Measurements from ENCODE around the gene ERC2.

The ERC2 gene

DNA sequence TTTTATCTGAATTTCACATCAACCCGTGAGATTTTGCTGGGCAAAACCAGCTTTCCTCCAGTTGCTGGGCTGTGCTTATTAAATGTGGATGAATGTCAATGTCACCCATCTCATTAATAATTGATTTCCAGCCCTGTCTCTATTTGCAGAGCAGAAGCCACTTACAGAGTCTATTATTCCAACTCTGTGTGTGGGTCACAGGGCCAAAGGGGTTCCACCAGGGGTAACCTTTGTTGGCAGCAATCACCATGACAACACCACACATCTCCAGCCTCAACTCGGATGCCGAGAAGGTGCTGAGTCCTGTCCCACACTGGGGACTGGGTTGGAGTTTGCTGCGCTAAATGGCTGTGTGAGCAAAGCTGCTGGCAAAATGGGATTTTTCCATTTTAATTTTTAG is 930.1 kb downstream of the ERC2 start:
- no peak overlapping the region for H3K4me3 Mint-ChIP-seq
- no peak for DNase-seq
- H3K9me3 Mint-ChIP-seq = no peaks in the 10 kb centered on the region
- no peak overlapping the region for H3K27ac Mint-ChIP-seq
- no peaks in the 10 kb centered on the region for H3K27me3 Mint-ChIP-seq
- no peak for ATAC-seq
- no peaks in the 10 kb centered on the region for H3K4me1 Mint-ChIP-seq
- no peaks in the 10 kb centered on the region for H3K36me3 Mint-ChIP-seq (ENCODE audit: low read depth)

DNA sequence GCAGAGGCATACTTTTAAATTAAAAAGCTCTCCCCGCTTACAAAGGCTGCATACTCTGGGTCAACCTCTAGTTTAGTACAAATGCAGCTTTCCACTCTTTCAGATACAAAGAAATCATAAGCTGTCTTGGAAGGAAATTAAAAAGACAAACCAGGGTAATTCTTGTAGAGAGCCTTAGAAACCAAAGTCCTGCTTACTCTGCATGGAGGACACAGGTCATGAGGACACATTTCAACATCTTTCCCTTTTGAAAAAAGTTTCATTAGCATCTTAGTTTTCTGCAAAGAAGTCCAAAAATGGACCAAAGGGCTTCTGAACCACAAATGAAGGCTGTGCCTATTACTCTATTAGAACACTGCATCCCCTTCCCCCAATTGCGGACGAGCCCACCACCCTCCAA is 930.7 kb downstream of the ERC2 start:
- Mint-ChIP-seq H3K9me3 (no peaks in the 10 kb centered on the region), H3K27me3 (no peaks in the 10 kb centered on the region), H3K4me3 (no peak overlapping the region), H3K4me1 (no peaks in the 10 kb centered on the region), H3K36me3 (ENCODE audit: low read depth) (no peaks in the 10 kb centered on the region), H3K27ac (no peak overlapping the region)
- ATAC-seq = no peak
- DNase-seq = no peak

DNA sequence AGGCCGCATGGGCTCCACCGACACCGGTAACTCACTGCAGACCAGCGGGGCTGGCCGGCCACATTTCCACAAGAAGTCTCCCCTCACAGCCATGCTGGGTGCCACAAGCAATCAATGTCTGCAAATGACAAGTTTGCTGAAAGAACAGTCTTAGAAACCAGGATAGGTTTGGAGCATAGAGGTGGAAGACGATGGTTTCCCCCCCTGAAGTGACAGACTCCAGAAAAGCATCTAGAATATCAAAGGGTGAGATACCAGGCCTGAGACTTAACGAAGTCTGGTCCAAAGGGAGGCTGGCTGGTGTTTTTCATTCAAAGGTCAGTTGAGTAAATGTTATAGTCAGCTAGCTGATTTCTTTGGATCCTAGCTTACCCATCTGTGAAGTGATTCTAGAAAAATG is 931.1 kb downstream of the ERC2 start:
- Mint-ChIP-seq H3K4me3 (no peak overlapping the region), H3K36me3 (ENCODE audit: low read depth) (no peaks in the 10 kb centered on the region), H3K9me3 (no peaks in the 10 kb centered on the region), H3K27ac (no peak overlapping the region), H3K4me1 (no peaks in the 10 kb centered on the region), H3K27me3 (no peaks in the 10 kb centered on the region)
- no peak for ATAC-seq
- DNase-seq = no peak

DNA sequence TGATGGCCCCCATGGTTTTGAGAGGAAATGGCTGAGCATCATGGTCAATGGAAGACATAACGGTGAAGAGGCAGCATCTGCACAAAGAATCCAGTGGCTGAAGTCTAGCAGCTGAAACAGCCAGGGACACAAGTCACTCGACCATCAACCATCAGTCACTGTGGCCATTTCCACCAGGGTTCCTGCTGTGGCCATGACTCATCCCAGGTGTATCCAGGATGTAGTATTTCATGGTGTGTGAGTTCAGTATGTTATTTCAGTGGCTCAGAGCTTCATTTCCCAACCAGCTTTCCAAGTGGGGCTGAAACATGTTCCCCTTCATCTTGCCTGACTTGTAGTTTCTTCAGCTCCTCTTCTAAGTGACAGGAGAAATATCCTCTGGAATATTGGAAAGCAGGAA is 933.4 kb downstream of the ERC2 start:
- Mint-ChIP-seq H3K4me1 (no peaks in the 10 kb centered on the region), H3K36me3 (ENCODE audit: low read depth) (no peaks in the 10 kb centered on the region), H3K27ac (no peak overlapping the region), H3K9me3 (no peaks in the 10 kb centered on the region), H3K4me3 (no peak overlapping the region), H3K27me3 (no peaks in the 10 kb centered on the region)
- ATAC-seq = no peak
- no peak for DNase-seq

DNA sequence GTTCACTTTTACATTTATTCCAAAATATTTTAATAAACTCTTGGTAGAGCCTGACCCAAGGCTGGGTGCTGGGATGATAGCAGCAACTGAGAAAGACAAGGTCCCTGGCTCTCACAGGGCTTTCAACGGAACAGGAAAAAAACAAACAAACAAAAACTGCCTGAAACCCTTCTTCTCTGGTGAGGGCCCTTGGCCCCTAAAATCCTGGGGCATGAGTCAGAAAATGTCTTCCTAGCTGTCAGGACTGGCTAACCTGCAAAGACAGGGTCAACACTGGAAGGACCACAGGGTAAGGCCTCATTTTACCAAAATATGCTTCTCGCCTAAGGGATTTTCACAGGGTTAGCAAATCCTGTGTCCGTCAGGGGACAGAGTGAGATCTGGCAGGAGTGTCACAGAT is 935.5 kb downstream of the ERC2 start:
- Mint-ChIP-seq H3K4me3 (no peak overlapping the region), H3K27me3 (no peaks in the 10 kb centered on the region), H3K9me3 (no peaks in the 10 kb centered on the region), H3K4me1 (no peaks in the 10 kb centered on the region), H3K36me3 (ENCODE audit: low read depth) (no peaks in the 10 kb centered on the region), H3K27ac (no peak overlapping the region)
- ATAC-seq (no peak), DNase-seq (no peak)

DNA sequence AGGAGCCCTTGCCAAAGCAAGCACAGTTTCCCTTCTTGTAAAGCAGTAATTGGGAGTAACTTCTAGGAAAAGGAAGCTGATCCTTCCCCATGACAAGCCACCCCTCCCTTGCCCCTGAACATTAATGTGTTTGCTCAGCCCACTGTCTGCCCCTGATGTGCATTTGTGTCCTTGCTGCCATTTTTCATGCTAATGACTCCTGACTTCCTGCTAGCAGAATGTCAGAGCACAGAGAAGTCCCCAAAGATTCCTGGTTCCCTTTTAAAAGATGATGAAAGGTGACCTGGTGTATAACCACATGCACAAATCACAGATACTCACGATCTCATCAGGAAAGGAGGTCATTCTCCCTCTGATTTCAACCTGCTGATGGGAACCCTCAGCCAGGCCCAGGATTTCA is 936.9 kb downstream of the ERC2 start:
- Mint-ChIP-seq H3K27ac (no peak overlapping the region), H3K27me3 (no peaks in the 10 kb centered on the region), H3K4me1 (no peaks in the 10 kb centered on the region), H3K4me3 (no peak overlapping the region), H3K9me3 (no peaks in the 10 kb centered on the region), H3K36me3 (ENCODE audit: low read depth) (no peaks in the 10 kb centered on the region)
- ATAC-seq (no peak), DNase-seq (no peak)

DNA sequence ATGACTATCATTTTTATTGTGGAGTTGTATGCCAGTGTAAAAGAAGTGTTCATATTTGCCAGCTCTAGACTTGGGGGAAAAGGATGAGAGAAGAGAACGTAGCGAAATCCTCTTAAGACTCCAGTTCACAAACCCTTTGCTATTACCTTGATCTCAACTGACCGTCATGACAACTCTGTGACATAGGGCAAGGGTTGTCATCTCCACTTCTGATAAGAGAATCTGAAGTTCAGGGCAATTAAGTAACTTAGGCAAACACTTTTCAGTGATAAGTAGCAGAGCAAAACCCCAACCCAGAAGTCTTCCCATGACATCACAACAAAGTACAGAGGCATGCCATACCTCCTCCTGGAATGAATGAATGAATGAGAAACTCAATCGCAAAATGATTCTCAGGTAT is 940.9 kb downstream of the ERC2 start:
- Mint-ChIP-seq H3K36me3 (ENCODE audit: low read depth) (no peaks in the 10 kb centered on the region), H3K4me3 (no peak overlapping the region), H3K4me1 (no peaks in the 10 kb centered on the region), H3K9me3 (no peaks in the 10 kb centered on the region), H3K27me3 (no peaks in the 10 kb centered on the region), H3K27ac (no peak overlapping the region)
- DNase-seq (no peak), ATAC-seq (no peak)

DNA sequence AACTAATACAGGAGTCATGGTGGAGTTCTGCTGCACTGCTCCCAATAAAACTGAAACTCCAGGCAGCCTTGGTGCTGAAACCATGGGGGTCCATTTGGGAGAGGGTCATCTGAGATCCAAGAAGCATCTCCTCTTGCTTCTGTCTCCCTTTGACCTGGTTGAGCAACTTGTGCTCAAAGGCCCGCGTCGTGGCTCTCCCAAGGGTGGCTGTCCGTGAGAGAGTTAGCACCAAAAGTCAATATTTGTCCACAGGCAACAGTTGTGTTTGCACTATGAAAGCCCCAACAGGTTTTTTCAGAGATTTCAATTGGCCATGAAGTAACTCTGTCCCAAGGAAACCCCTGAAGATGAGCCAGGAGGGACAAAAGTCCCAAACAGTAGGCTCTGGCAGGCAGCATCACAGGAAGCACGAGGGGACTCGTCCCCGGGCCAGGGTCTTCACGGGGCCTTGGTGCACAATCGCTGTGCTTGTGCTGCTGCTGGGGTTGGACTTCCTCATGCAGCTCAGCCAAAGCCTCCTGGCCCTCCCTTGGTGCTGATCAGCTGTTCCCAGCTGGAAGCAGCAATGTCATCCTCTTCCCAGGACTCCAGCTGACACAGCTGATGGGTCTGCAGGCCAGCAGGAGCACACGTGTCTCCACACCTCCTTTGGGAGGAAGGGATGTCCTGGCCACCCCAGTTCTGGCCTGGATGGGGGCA is 941.8 kb downstream of the ERC2 start:
- Mint-ChIP-seq H3K27me3 (no peaks in the 10 kb centered on the region), H3K9me3 (no peaks in the 10 kb centered on the region), H3K36me3 (ENCODE audit: low read depth) (no peaks in the 10 kb centered on the region), H3K27ac (no peak overlapping the region), H3K4me3 (no peak overlapping the region), H3K4me1 (no peaks in the 10 kb centered on the region)
- ATAC-seq (no peak), DNase-seq (no peak)

DNA sequence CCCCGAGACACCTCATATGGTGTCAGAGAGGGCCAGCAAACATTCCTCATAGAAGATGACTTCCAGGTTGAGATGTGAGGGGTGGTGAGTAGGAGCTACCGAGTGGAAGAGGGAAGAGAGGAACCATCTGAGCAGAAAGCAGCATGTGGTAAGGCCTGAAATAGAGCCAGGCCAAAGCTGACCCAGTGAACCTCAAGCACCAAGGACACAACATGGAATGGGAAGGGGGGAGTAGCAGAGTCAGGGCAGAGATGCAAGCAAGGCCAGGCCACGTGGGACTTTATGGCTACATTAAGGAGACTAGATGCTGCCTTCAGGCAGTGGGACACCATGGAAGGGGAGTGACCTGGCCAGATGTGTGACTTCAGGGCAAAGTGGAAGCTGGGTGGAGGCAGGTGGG is 942.8 kb downstream of the ERC2 start:
- ATAC-seq (no peak), DNase-seq (no peak)
- no peaks in the 10 kb centered on the region for H3K4me1 Mint-ChIP-seq
- no peak overlapping the region for H3K27ac Mint-ChIP-seq
- H3K36me3 Mint-ChIP-seq (ENCODE audit: low read depth) = no peaks in the 10 kb centered on the region
- no peaks in the 10 kb centered on the region for H3K9me3 Mint-ChIP-seq
- no peak overlapping the region for H3K4me3 Mint-ChIP-seq
- no peaks in the 10 kb centered on the region for H3K27me3 Mint-ChIP-seq

DNA sequence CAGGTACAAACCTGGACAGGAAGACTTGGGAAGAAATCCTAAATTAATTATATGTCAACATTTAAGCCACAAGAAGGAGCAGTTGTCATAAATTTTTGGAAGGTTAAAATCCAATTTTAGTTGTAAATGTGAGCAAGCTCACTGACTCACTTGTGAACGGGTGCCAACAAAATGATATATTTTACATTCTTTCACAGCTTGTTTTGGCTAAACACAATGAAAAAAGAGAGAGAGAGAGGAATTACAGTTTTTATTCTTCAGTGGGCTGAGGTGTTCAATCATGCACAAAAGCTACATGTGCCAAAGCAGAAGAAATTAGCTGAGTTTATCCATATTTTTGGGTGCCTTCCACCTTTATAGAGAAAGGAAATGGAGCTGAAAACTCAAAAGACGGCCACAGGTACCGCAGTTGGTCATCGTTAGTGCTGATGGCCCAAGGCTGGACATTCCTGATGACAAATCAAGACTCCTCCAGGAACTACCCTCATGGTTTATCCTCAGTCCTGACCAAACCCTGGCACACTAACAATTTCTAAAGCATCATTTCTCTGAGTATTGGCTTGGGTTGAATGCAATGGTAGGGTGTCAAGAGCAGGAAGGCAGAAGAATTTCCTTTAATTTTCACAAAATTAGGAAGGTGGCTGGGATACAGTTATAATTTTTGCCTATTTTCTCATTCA is 943.6 kb downstream of the ERC2 start:
- Mint-ChIP-seq H3K27me3 (no peaks in the 10 kb centered on the region), H3K27ac (no peak overlapping the region), H3K36me3 (ENCODE audit: low read depth) (no peaks in the 10 kb centered on the region), H3K9me3 (no peaks in the 10 kb centered on the region), H3K4me3 (no peak overlapping the region), H3K4me1 (no peaks in the 10 kb centered on the region)
- DNase-seq = no peak
- ATAC-seq = no peak

DNA sequence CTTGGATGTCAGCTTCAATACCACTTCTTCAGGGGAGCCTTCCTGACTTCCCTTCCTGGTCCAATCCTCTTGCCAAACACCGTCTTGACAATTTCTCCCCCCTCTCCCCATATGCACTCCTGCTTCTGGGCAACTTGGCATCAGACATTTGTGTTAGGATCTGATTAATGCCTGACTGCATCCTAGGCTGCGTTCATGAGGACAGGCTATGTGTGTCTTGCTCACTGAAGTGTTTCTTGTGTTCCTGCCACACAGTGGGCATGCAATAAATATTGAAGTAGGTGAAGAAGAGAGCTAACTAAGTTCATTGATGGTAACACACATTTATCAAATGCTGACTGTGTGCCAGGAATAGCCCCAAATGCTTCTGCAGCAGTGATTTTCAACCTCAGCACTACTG is 944.8 kb downstream of the ERC2 start:
- Mint-ChIP-seq H3K4me3 (no peak overlapping the region), H3K27ac (no peak overlapping the region), H3K36me3 (ENCODE audit: low read depth) (no peaks in the 10 kb centered on the region), H3K4me1 (no peaks in the 10 kb centered on the region), H3K9me3 (no peaks in the 10 kb centered on the region), H3K27me3 (no peaks in the 10 kb centered on the region)
- ATAC-seq = no peak
- DNase-seq = no peak

DNA sequence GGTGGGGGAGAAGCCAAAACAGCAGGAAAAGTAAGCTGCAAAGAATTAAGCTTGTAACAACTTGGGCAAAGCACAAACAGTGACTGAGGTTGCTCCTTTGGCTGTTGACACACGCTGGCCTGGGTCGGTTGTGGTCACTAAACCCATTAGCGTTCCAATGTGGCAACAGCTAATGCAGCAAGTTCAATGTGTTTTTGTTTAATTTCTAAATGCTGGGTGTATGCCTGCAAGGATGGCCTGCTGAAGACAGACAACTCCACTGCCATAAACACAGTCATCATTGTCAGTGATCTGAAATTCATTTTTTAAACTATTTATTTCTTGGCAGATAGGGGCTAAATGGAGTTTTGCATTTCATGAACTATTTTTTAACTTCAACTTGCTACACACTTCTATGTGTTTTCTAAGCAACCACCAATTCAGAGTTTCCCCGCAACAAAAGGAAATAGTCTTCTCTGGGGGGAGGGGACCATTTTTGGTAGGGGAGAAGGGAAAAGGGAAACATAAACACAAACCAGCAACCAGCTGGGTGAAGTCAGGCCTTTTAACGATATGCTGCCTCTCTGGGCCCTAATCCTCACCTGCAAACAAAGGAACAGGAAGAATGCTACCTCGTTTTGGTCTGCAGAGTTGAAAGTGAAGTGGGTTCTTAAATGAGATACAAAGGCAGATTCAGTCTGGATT is 946.4 kb downstream of the ERC2 start:
- Mint-ChIP-seq H3K27me3 (no peaks in the 10 kb centered on the region), H3K36me3 (ENCODE audit: low read depth) (no peaks in the 10 kb centered on the region), H3K4me1 (no peaks in the 10 kb centered on the region), H3K4me3 (no peak overlapping the region), H3K9me3 (no peaks in the 10 kb centered on the region), H3K27ac (no peak overlapping the region)
- DNase-seq = no peak
- ATAC-seq = no peak

DNA sequence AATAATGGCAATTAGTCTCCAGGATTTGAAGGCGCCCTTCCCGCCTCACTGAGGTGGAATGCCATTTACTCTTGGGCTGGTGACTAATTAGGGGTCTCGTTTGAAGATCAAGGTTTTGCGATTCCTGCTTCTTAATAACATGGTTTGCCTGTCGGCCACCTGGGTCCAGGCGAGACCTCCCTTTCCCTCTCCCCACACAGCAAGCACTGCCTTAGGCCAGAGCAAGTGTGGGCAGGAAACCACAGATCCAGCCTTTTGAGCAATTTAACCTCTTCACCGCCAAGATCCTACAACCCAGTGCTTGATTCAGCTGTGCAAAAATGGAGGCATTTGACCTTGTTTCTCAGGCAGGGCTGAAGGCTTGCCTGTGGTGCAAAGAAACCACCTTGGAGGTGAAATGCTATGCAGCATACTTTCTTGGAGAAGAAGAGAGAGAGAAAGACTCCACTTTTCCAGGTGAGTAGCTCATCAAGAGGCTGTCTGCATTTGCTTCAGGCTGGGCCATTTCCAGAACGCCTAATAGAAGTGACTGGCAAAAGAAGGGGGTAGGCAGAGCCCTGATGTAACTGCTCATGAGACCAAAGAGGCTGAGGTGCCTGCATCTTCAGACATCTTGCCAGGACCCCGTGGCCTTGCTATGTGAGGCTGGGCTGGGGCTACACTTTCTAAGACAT is 947.1 kb downstream of the ERC2 start:
- DNase-seq = no peak
- H3K36me3 Mint-ChIP-seq (ENCODE audit: low read depth) = no peaks in the 10 kb centered on the region

DNA sequence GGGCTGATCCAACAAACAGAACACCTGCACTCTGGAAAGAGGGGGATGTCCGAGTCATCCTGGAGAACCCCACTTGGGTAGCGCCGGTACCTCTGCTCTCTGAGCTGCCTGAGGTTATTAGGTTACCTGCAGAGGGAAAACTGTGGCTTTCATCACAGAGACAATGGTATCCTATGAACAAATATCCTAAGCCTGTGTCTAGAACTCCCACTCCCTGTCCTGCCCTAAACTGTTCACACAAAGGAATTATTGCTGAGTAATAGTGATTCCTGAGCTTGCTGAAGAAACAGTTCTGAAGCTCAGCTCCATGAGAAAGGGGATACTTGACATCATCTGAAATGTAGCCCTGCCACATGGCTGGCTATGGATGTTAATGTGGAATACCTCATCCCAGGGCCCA is 949.2 kb downstream of the ERC2 start:
- Mint-ChIP-seq H3K27me3 (no peaks in the 10 kb centered on the region), H3K4me3 (no peak overlapping the region), H3K27ac (no peak overlapping the region), H3K4me1 (no peaks in the 10 kb centered on the region), H3K9me3 (no peaks in the 10 kb centered on the region), H3K36me3 (ENCODE audit: low read depth) (no peaks in the 10 kb centered on the region)
- ATAC-seq (no peak), DNase-seq (no peak)

More for the DNA sequence above, 947.1 kb downstream of the ERC2 start:
- ATAC-seq = no peak
- Mint-ChIP-seq H3K4me1 (no peaks in the 10 kb centered on the region), H3K27ac (no peak overlapping the region), H3K27me3 (no peaks in the 10 kb centered on the region), H3K4me3 (no peak overlapping the region), H3K9me3 (no peaks in the 10 kb centered on the region)

DNA sequence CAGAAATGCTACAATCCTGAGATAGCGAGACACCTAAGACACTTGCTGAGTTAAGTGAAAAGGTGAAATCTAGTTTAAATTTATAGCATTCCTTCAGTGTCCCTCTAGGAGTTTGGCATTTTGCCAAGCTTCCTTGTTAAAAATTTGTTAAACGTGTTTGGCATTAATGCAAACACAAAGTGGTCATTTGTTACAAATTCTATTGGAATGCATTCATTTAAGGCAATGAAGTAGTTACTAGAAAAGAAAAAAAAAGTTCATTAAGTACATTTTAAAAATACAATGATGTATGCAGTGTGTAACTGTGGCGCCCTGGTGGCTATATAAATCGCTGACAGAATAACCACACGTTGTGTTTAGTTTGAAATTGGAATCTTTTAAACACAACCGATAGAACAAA is 949.8 kb downstream of the ERC2 start:
- no peaks in the 10 kb centered on the region for H3K27me3 Mint-ChIP-seq
- no peaks in the 10 kb centered on the region for H3K9me3 Mint-ChIP-seq
- no peaks in the 10 kb centered on the region for H3K36me3 Mint-ChIP-seq (ENCODE audit: low read depth)
- H3K27ac Mint-ChIP-seq = no peak overlapping the region
- H3K4me1 Mint-ChIP-seq = no peaks in the 10 kb centered on the region
- DNase-seq (no peak), ATAC-seq (no peak)
- no peak overlapping the region for H3K4me3 Mint-ChIP-seq

Measured in activated naive CD8-positive, alpha-beta T cell treated with anti-CD3 and anti-CD28 coated beads, Interleukin-2, amount 50 U/mL, for 24 hours (primary cell).